ENCODE data around the gene EPB41L4A. TPM values are rescaled to one million over a fixed set of nuclear protein-coding genes. Genes with fewer than 3 reads are reported as not detected.

The EPB41L4A gene
- total RNA-seq: 4.7 and 29.8 TPM in 2 replicates

GRCh38 chr5:112419164-112419985, at the start of gene EPB41L4A:
EPB41L4A (minus strand) TSS chr5:112419277; CDS start chr5:112419039, 238 bp downstream.

